NCI-H446 treated with DMSO at 0.1 percent for 48 hours (cell line): Measurements from ENCODE around the gene MEGF8.
"Not testable (repeated sequence)": the region's sequence is repeated elsewhere in the genome, so short reads cannot be mapped to it uniquely, and the experiment has no call there.

ENCODE experiments used
- DNase-seq: peaks from one replicate; lab custom pipeline; 2025; lab: John Stamatoyannopoulos, UW

MEGF8 gene

GRCh38 chr19:42309686-42310085 is 15.7 kb upstream of the MEGF8 start:
- DNase-seq = no peak

- no peak for DNase-seq
These were observed 13.8 kb upstream of the MEGF8 start for GRCh38 chr19:42311657-42312056.

- DNase-seq = no peak
These were observed 13.1 kb upstream of the MEGF8 start for GRCh38 chr19:42312370-42312769.

GRCh38 chr19:42313096-42313839 is 12.2 kb upstream of the MEGF8 start, which contains the start of gene TMEM145:
TSS of gene TMEM145 (plus strand) at chr19:42313309. CDS start at chr19:42313377, 68 bp downstream.
- peak; percentile 38 for DNase-seq

- DNase-seq = no peak
These were observed 11.3 kb upstream of the MEGF8 start for GRCh38 chr19:42313840-42314755.

- no peak for DNase-seq
These were observed 10.4 kb upstream of the MEGF8 start for GRCh38 chr19:42315024-42315423.

- DNase-seq = no peak
These were observed 8.9 kb upstream of the MEGF8 start for GRCh38 chr19:42316223-42317211.

GRCh38 chr19:42317535-42317934 is 7.9 kb upstream of the MEGF8 start:
- DNase-seq = no peak

GRCh38 chr19:42322305-42322704 is 3.1 kb upstream of the MEGF8 start:
- no peak for DNase-seq

GRCh38 chr19:42323473-42323851 is 2.0 kb upstream of the MEGF8 start:
- no peak for DNase-seq

GRCh38 chr19:42323852-42324654 is 1.4 kb upstream of the MEGF8 start:
- no peak for DNase-seq

- DNase-seq = no peak
These were observed 654 bp upstream of the MEGF8 start for GRCh38 chr19:42324655-42325307.

GRCh38 chr19:42325896-42326771 is 699 bp downstream of the MEGF8 start:
- no peak for DNase-seq

GRCh38 chr19:42326969-42327368 is 1.5 kb downstream of the MEGF8 start:
- no peak for DNase-seq

GRCh38 chr19:42327381-42327780 is 1.9 kb downstream of the MEGF8 start:
- no peak for DNase-seq

GRCh38 chr19:42328106-42328505 is 2.7 kb downstream of the MEGF8 start:
- no peak for DNase-seq

- no peak for DNase-seq
These were observed 3.4 kb downstream of the MEGF8 start for GRCh38 chr19:42328854-42329253.

GRCh38 chr19:42330241-42330711 is 4.8 kb downstream of the MEGF8 start:
- peak; percentile 74 for DNase-seq

GRCh38 chr19:42331333-42331732 is 5.9 kb downstream of the MEGF8 start:
- DNase-seq = not testable (repeated sequence)
